HUES64 (cell line): ENCODE measurements around the gene XYLT1.

Experiments
- H3K27ac ChIP-seq: 2 replicates; pipeline ENCODE4 v1.7.0; 2013; ENCODE audit warnings: low read depth, low read length, inconsistent platforms
- H3K27me3 ChIP-seq: 2 replicates; pipeline ENCODE4 v1.6.1; 2013; ENCODE audit warnings: mild to moderate bottlenecking, low read length; ENCODE audit not compliant: insufficient read depth
- H3K36me3 ChIP-seq: 2 replicates; pipeline ENCODE4 v1.6.1; 2013; ENCODE audit warnings: mild to moderate bottlenecking, low read length; ENCODE audit not compliant: insufficient read depth
- H3K4me1 ChIP-seq: 2 replicates; pipeline ENCODE4 v1.6.1; 2013; ENCODE audit warnings: mild to moderate bottlenecking, low read length, moderate library complexity; ENCODE audit not compliant: insufficient read depth
- H3K4me3 ChIP-seq: 2 replicates; pipeline ENCODE4 v1.5.1; 2013; ENCODE audit warnings: mild to moderate bottlenecking, low read length, moderate library complexity
- H3K9ac ChIP-seq: 2 replicates; pipeline ENCODE4 v1.6.1; 2013; ENCODE audit warnings: mild to moderate bottlenecking, low read depth, low read length
- H3K9me3 ChIP-seq: 2 replicates; pipeline ENCODE4 v1.6.1; 2013; ENCODE audit warnings: low read depth, low read length; ENCODE audit not compliant: insufficient read depth
- WGBS: fragments of 150-250, 120-280 bp; methylation state at CpG from one replicate; pipeline ENCODE4 v1.1.7; 2013; ENCODE audit warnings: missing lambda C conversion rate; 5-methylcytosine and 5-hydroxymethylcytosine counted together

XYLT1 gene

GRCh38 chr16:17439580-17439979, 31.2 kb downstream of the XYLT1 start:
- Histone ChIP-seq H3K9ac (no peak overlapping the region), H3K4me1 (no peaks in the 10 kb centered on the region), H3K27ac (no peak overlapping the region), H3K4me3 (no peak overlapping the region), H3K9me3 (no peaks in the 10 kb centered on the region), H3K36me3 (no peaks in the 10 kb centered on the region), H3K27me3 (no peaks in the 10 kb centered on the region)
- 90% methylated on average over 3 of the region's 3 CpGs for WGBS

GRCh38 chr16:17437981-17438380, 32.8 kb downstream of the XYLT1 start:
- Histone ChIP-seq H3K9ac (no peak overlapping the region), H3K27ac (no peak overlapping the region), H3K27me3 (no peaks in the 10 kb centered on the region), H3K4me1 (peaks cover 13% of the 10 kb centered on the region), H3K9me3 (no peaks in the 10 kb centered on the region), H3K4me3 (no peak overlapping the region), H3K36me3 (no peaks in the 10 kb centered on the region)
- WGBS = 91% methylated on average over 4 of the region's 5 CpGs

- WGBS = 95% methylated on average over 10 of the region's 13 CpGs
- H3K9ac ChIP-seq = no peak overlapping the region
- no peaks in the 10 kb centered on the region for H3K27me3 ChIP-seq
- no peaks in the 10 kb centered on the region for H3K9me3 ChIP-seq
- H3K27ac ChIP-seq = no peak overlapping the region
- peaks cover 19% of the 10 kb centered on the region for H3K4me1 ChIP-seq
- H3K36me3 ChIP-seq = no peaks in the 10 kb centered on the region
- no peak overlapping the region for H3K4me3 ChIP-seq
Measured at GRCh38 chr16:17437127-17437720, 33.5 kb downstream of the XYLT1 start.

GRCh38 chr16:17435318-17435717, 35.4 kb downstream of the XYLT1 start:
- Histone ChIP-seq H3K9ac (no peak overlapping the region), H3K9me3 (no peaks in the 10 kb centered on the region), H3K27me3 (no peaks in the 10 kb centered on the region), H3K4me3 (no peak overlapping the region), H3K4me1 (peaks cover 29% of the 10 kb centered on the region), H3K36me3 (no peaks in the 10 kb centered on the region), H3K27ac (no peak overlapping the region)
- WGBS = 94% methylated on average over 5 of the region's 5 CpGs

- WGBS = 78% methylated on average over 13 of the region's 13 CpGs
- H3K36me3 ChIP-seq = no peaks in the 10 kb centered on the region
- peak overlapping the region; percentile 53 for H3K27ac ChIP-seq
- no peaks in the 10 kb centered on the region for H3K9me3 ChIP-seq
- H3K27me3 ChIP-seq = no peaks in the 10 kb centered on the region
- no peak overlapping the region for H3K4me3 ChIP-seq
- no peak overlapping the region for H3K9ac ChIP-seq
- H3K4me1 ChIP-seq = peaks cover 33% of the 10 kb centered on the region
Measured at GRCh38 chr16:17433577-17434451, 36.9 kb downstream of the XYLT1 start.

- no peak overlapping the region for H3K9ac ChIP-seq
- no peak overlapping the region for H3K4me3 ChIP-seq
- H3K27ac ChIP-seq = no peak overlapping the region; the same call in 1 of the 2 replicates
- H3K9me3 ChIP-seq = no peaks in the 10 kb centered on the region
- H3K36me3 ChIP-seq = no peaks in the 10 kb centered on the region
- peaks cover 36% of the 10 kb centered on the region for H3K4me1 ChIP-seq
- H3K27me3 ChIP-seq = no peaks in the 10 kb centered on the region
- 89% methylated on average over 11 of the region's 12 CpGs for WGBS
Measured at GRCh38 chr16:17432901-17433576, 37.7 kb downstream of the XYLT1 start.

- no peak overlapping the region for H3K9ac ChIP-seq
- H3K4me3 ChIP-seq = no peak overlapping the region
- no peaks in the 10 kb centered on the region for H3K36me3 ChIP-seq
- no peak overlapping the region for H3K27ac ChIP-seq
- H3K4me1 ChIP-seq = peaks cover 36% of the 10 kb centered on the region
- no peaks in the 10 kb centered on the region for H3K27me3 ChIP-seq
- WGBS = 96% methylated on average over 8 of the region's 8 CpGs
- no peaks in the 10 kb centered on the region for H3K9me3 ChIP-seq
Measured at GRCh38 chr16:17431968-17432625, 38.7 kb downstream of the XYLT1 start.

- no peak overlapping the region for H3K9ac ChIP-seq
- no peaks in the 10 kb centered on the region for H3K36me3 ChIP-seq
- H3K4me1 ChIP-seq = peaks cover 36% of the 10 kb centered on the region
- no peak overlapping the region for H3K27ac ChIP-seq
- H3K4me3 ChIP-seq = no peak overlapping the region
- H3K9me3 ChIP-seq = no peaks in the 10 kb centered on the region
- WGBS = 84% methylated on average over 8 of the region's 8 CpGs
- H3K27me3 ChIP-seq = no peaks in the 10 kb centered on the region
Measured at GRCh38 chr16:17431012-17431411, 39.7 kb downstream of the XYLT1 start.

GRCh38 chr16:17426451-17426850, 44.3 kb downstream of the XYLT1 start:
- Histone ChIP-seq H3K36me3 (no peaks in the 10 kb centered on the region), H3K27ac (no peak overlapping the region), H3K27me3 (no peaks in the 10 kb centered on the region), H3K9me3 (no peaks in the 10 kb centered on the region), H3K9ac (no peak overlapping the region), H3K4me3 (no peak overlapping the region), H3K4me1 (peaks cover 18% of the 10 kb centered on the region; the same call in 1 of the 2 replicates)
- WGBS = 88% methylated on average over 2 of the region's 2 CpGs

- 85% methylated on average over 5 of the region's 5 CpGs for WGBS
- H3K4me1 ChIP-seq = peaks cover 11% of the 10 kb centered on the region; the same call in 1 of the 2 replicates
- no peaks in the 10 kb centered on the region for H3K27me3 ChIP-seq
- H3K36me3 ChIP-seq = no peaks in the 10 kb centered on the region
- H3K9me3 ChIP-seq = no peaks in the 10 kb centered on the region
- H3K4me3 ChIP-seq = no peak overlapping the region
- H3K9ac ChIP-seq = no peak overlapping the region
- no peak overlapping the region for H3K27ac ChIP-seq
Measured at GRCh38 chr16:17424771-17425170, 46.0 kb downstream of the XYLT1 start.

GRCh38 chr16:17423221-17423620, 47.5 kb downstream of the XYLT1 start:
- H3K27ac ChIP-seq = peak overlapping the region; percentile 71; the same call in 1 of the 2 replicates
- H3K4me1 ChIP-seq = peaks cover 3% of the 10 kb centered on the region; the same call in 1 of the 2 replicates
- H3K36me3 ChIP-seq = no peaks in the 10 kb centered on the region
- H3K9me3 ChIP-seq = no peaks in the 10 kb centered on the region
- H3K27me3 ChIP-seq = no peaks in the 10 kb centered on the region
- no peak overlapping the region for H3K4me3 ChIP-seq
- 34% methylated on average over 6 of the region's 6 CpGs for WGBS
- peak overlapping the region; percentile 12; the same call in 1 of the 2 replicates for H3K9ac ChIP-seq
